ENCODE measurements around the gene MYH10.

The MYH10 gene

GRCh38 chr17:8630802-8631553, 453 bp upstream of the MYH10 start:
- DNase-seq (ENCODE audit: low read depth, low spot score) = peak; percentile 98
- Histone ChIP-seq H3K9me3 (ENCODE audit: insufficient read depth, low read length) (no peaks in the 10 kb centered on the region), H3K36me3 (ENCODE audit: insufficient read depth, insufficient read length, low read length) (peaks cover 8% of the 10 kb centered on the region), H3K9ac (ENCODE audit: insufficient read length, low read depth) (peak overlapping the region; percentile 85), H3K4me1 (ENCODE audit: insufficient read depth, insufficient read length) (peaks cover 2% of the 10 kb centered on the region), H3K27me3 (ENCODE audit: insufficient read depth, insufficient read length) (no peaks in the 10 kb centered on the region), H3K4me3 (ENCODE audit: insufficient read length, low read depth) (peak overlapping the region; percentile 73)
- TF ChIP-seq YY1 (IDR thresholded peaks at IDR 0.05; ENCODE audit: insufficient read depth, insufficient read length) (no peak), SUZ12 (IDR thresholded peaks at IDR 0.05; ENCODE audit: extremely low read depth, insufficient read depth, insufficient read length) (no peak)

- TF ChIP-seq YY1 (IDR thresholded peaks at IDR 0.05; ENCODE audit: insufficient read depth, insufficient read length) (no peak), ZNF274 (IDR thresholded peaks at IDR 0.05; ENCODE audit: low read depth, low read length) (no peak), SUZ12 (IDR thresholded peaks at IDR 0.05; ENCODE audit: extremely low read depth, insufficient read depth, insufficient read length) (no peak)
- Histone ChIP-seq H3K9ac (ENCODE audit: insufficient read length, low read depth) (peak overlapping the region; percentile 90), H3K4me1 (ENCODE audit: insufficient read depth, insufficient read length) (peaks cover 2% of the 10 kb centered on the region), H3K27me3 (ENCODE audit: insufficient read depth, insufficient read length) (no peaks in the 10 kb centered on the region), H3K36me3 (ENCODE audit: insufficient read depth, insufficient read length, low read length) (peaks cover 14% of the 10 kb centered on the region), H3K4me3 (ENCODE audit: insufficient read length, low read depth) (peak overlapping the region; percentile 78), H3K9me3 (ENCODE audit: insufficient read depth, low read length) (no peaks in the 10 kb centered on the region)
- DNase-seq (ENCODE audit: low read depth, low spot score) = no peak
These were observed 926 bp downstream of the MYH10 start for GRCh38 chr17:8629371-8630226.

GRCh38 chr17:8628609-8629169, 1.8 kb downstream of the MYH10 start:
- Histone ChIP-seq H3K9ac (ENCODE audit: insufficient read length, low read depth) (peak overlapping the region; percentile 90), H3K4me3 (ENCODE audit: insufficient read length, low read depth) (peak overlapping the region; percentile 78), H3K4me1 (ENCODE audit: insufficient read depth, insufficient read length) (peaks cover 2% of the 10 kb centered on the region), H3K36me3 (ENCODE audit: insufficient read depth, insufficient read length, low read length) (peaks cover 17% of the 10 kb centered on the region), H3K27me3 (ENCODE audit: insufficient read depth, insufficient read length) (no peaks in the 10 kb centered on the region), H3K9me3 (ENCODE audit: insufficient read depth, low read length) (no peaks in the 10 kb centered on the region)
- TF ChIP-seq SUZ12 (IDR thresholded peaks at IDR 0.05; ENCODE audit: extremely low read depth, insufficient read depth, insufficient read length) (no peak), YY1 (IDR thresholded peaks at IDR 0.05; ENCODE audit: insufficient read depth, insufficient read length) (no peak), ZNF274 (IDR thresholded peaks at IDR 0.05; ENCODE audit: low read depth, low read length) (no peak)
- DNase-seq (ENCODE audit: low read depth, low spot score) = no peak

GRCh38 chr17:8628172-8628571, 2.4 kb downstream of the MYH10 start:
- no peak overlapping the region for H3K9ac ChIP-seq (ENCODE audit: insufficient read length, low read depth)

GRCh38 chr17:8623591-8623990, 6.9 kb downstream of the MYH10 start:
- H3K4me1 ChIP-seq (ENCODE audit: insufficient read depth, insufficient read length) = peaks cover 2% of the 10 kb centered on the region
- peaks cover 60% of the 10 kb centered on the region for H3K36me3 ChIP-seq (ENCODE audit: insufficient read depth, insufficient read length, low read length)
- H3K9me3 ChIP-seq (ENCODE audit: insufficient read depth, low read length) = no peaks in the 10 kb centered on the region
- DNase-seq (ENCODE audit: low read depth, low spot score) = no peak
- no peak for TF ChIP-seq SUZ12 (IDR thresholded peaks at IDR 0.05; ENCODE audit: extremely low read depth, insufficient read depth, insufficient read length)
- no peak for TF ChIP-seq YY1 (IDR thresholded peaks at IDR 0.05; ENCODE audit: insufficient read depth, insufficient read length)
- TF ChIP-seq ZNF274 (IDR thresholded peaks at IDR 0.05; ENCODE audit: low read depth, low read length) = no peak
- no peaks in the 10 kb centered on the region for H3K27me3 ChIP-seq (ENCODE audit: insufficient read depth, insufficient read length)
- no peak overlapping the region for H3K4me3 ChIP-seq (ENCODE audit: insufficient read length, low read depth)
- no peak overlapping the region for H3K9ac ChIP-seq (ENCODE audit: insufficient read length, low read depth)

More at GRCh38 chr17:8628172-8628571, 2.4 kb downstream of the MYH10 start:
- peak overlapping the region; percentile 78 for H3K4me3 ChIP-seq (ENCODE audit: insufficient read length, low read depth)
- TF ChIP-seq SUZ12 (IDR thresholded peaks at IDR 0.05; ENCODE audit: extremely low read depth, insufficient read depth, insufficient read length) (no peak), ZNF274 (IDR thresholded peaks at IDR 0.05; ENCODE audit: low read depth, low read length) (no peak), YY1 (IDR thresholded peaks at IDR 0.05; ENCODE audit: insufficient read depth, insufficient read length) (no peak)
- no peak for DNase-seq (ENCODE audit: low read depth, low spot score)
- H3K27me3 ChIP-seq (ENCODE audit: insufficient read depth, insufficient read length) = no peaks in the 10 kb centered on the region
- H3K4me1 ChIP-seq (ENCODE audit: insufficient read depth, insufficient read length) = peaks cover 2% of the 10 kb centered on the region
- peaks cover 19% of the 10 kb centered on the region for H3K36me3 ChIP-seq (ENCODE audit: insufficient read depth, insufficient read length, low read length)
- H3K9me3 ChIP-seq (ENCODE audit: insufficient read depth, low read length) = no peaks in the 10 kb centered on the region

GRCh38 chr17:8622191-8622590, 8.3 kb downstream of the MYH10 start:
- DNase-seq (ENCODE audit: low read depth, low spot score) = no peak
- Histone ChIP-seq H3K4me1 (ENCODE audit: insufficient read depth, insufficient read length) (no peaks in the 10 kb centered on the region), H3K4me3 (ENCODE audit: insufficient read length, low read depth) (no peak overlapping the region), H3K9me3 (ENCODE audit: insufficient read depth, low read length) (peaks cover 5% of the 10 kb centered on the region), H3K36me3 (ENCODE audit: insufficient read depth, insufficient read length, low read length) (peaks cover 61% of the 10 kb centered on the region), H3K27me3 (ENCODE audit: insufficient read depth, insufficient read length) (no peaks in the 10 kb centered on the region), H3K9ac (ENCODE audit: insufficient read length, low read depth) (no peak overlapping the region)
- TF ChIP-seq SUZ12 (IDR thresholded peaks at IDR 0.05; ENCODE audit: extremely low read depth, insufficient read depth, insufficient read length) (no peak), YY1 (IDR thresholded peaks at IDR 0.05; ENCODE audit: insufficient read depth, insufficient read length) (no peak), ZNF274 (IDR thresholded peaks at IDR 0.05; ENCODE audit: low read depth, low read length) (no peak)

- H3K9ac ChIP-seq (ENCODE audit: insufficient read length, low read depth) = no peak overlapping the region
- H3K36me3 ChIP-seq (ENCODE audit: insufficient read depth, insufficient read length, low read length) = peaks cover 64% of the 10 kb centered on the region
- H3K4me1 ChIP-seq (ENCODE audit: insufficient read depth, insufficient read length) = no peaks in the 10 kb centered on the region
- DNase-seq (ENCODE audit: low read depth, low spot score) = no peak
- no peaks in the 10 kb centered on the region for H3K27me3 ChIP-seq (ENCODE audit: insufficient read depth, insufficient read length)
- H3K4me3 ChIP-seq (ENCODE audit: insufficient read length, low read depth) = no peak overlapping the region
- TF ChIP-seq YY1 (IDR thresholded peaks at IDR 0.05; ENCODE audit: insufficient read depth, insufficient read length) = no peak
- no peak for TF ChIP-seq ZNF274 (IDR thresholded peaks at IDR 0.05; ENCODE audit: low read depth, low read length)
- TF ChIP-seq SUZ12 (IDR thresholded peaks at IDR 0.05; ENCODE audit: extremely low read depth, insufficient read depth, insufficient read length) = no peak
- H3K9me3 ChIP-seq (ENCODE audit: insufficient read depth, low read length) = peaks cover 10% of the 10 kb centered on the region
These were observed 8.9 kb downstream of the MYH10 start for GRCh38 chr17:8621585-8621984.

All from NT2/D1 (cell line).